Fibroblast of lung (primary cell): Measurements from ENCODE around the gene ANAPC2. TPM values are rescaled to one million over a fixed set of nuclear protein-coding genes. Genes with fewer than 3 reads are reported as not detected.

Experiments
- DNase-seq, 2 donors: peaks; one replicate each; pipeline versions ENCODE4 v3.0.0 to v3.0.0-alpha.2; 2010; ENCODE audit warnings: low read depth in 2 of 2
- H2AFZ ChIP-seq: 2 replicates; pipeline ENCODE4 v1.5.1; 2012; ENCODE audit warnings: low read length, control low read depth, inconsistent platforms
- H3K27ac ChIP-seq: 2 replicates; pipeline ENCODE4 v1.5.1; 2011; ENCODE audit warnings: low read length, control low read depth; ENCODE audit not compliant: insufficient read depth
- H3K27me3 ChIP-seq: 2 replicates; pipeline ENCODE4 v1.5.1; 2011; ENCODE audit warnings: mild to moderate bottlenecking, low read length; ENCODE audit not compliant: control insufficient read depth, insufficient read depth
- H3K36me3 ChIP-seq: 2 replicates; pipeline ENCODE4 v1.5.1; 2011; ENCODE audit warnings: low read length; ENCODE audit not compliant: control insufficient read depth, insufficient read depth
- H3K4me1 ChIP-seq: 2 replicates; pipeline ENCODE4 v1.5.1; 2011; ENCODE audit warnings: low read length; ENCODE audit not compliant: control insufficient read depth, insufficient read depth; ENCODE audit errors: extremely low read depth
- H3K4me2 ChIP-seq: 2 replicates; pipeline ENCODE4 v1.5.1; 2011; ENCODE audit warnings: low read length, control low read depth; ENCODE audit not compliant: insufficient read depth; ENCODE audit errors: extremely low read depth
- H3K4me3 ChIP-seq, 4 experiments: fragments of 200-600 bp in 1 of 4; sonication (generic) in 1 of 4; replicated peaks in 1 of 4; 2 replicates each; pipeline ENCODE4 v1.5.1; 2011 to 2016; ENCODE audit warnings: low read length in 4 of 4, low read depth in 3 of 4, mild to moderate bottlenecking in 3 of 4, control low read depth in 2 of 4, inconsistent platforms in 1 of 4, mixed read lengths in 1 of 4; ENCODE audit not compliant: insufficient read depth in 1 of 4; ENCODE audit errors: control extremely low read depth in 1 of 4
- H3K79me2 ChIP-seq: 2 replicates; pipeline ENCODE4 v1.5.1; 2012; ENCODE audit warnings: mild to moderate bottlenecking, low read length, inconsistent platforms; ENCODE audit not compliant: control insufficient read depth, insufficient read depth
- H3K9ac ChIP-seq: 2 replicates; pipeline ENCODE4 v1.5.1; 2011; ENCODE audit warnings: mild to moderate bottlenecking, low read length, control low read depth; ENCODE audit not compliant: insufficient read depth
- H3K9me3 ChIP-seq: 2 replicates; pipeline ENCODE4 v1.5.1; 2012; ENCODE audit warnings: low read depth, low read length; ENCODE audit not compliant: control insufficient read depth, insufficient read depth
- H4K20me1 ChIP-seq: 2 replicates; pipeline ENCODE4 v1.5.1; 2011; ENCODE audit warnings: low read length; ENCODE audit not compliant: control insufficient read depth, insufficient read depth; ENCODE audit errors: extremely low read depth
- CTCF ChIP-seq, 2 donors: IDR thresholded peaks in 1 of 2; conservative IDR thresholded peaks in 1 of 2; 1 replicate in 1 of 2; 2 replicates in 1 of 2; pipeline ENCODE4 v1.5.1; 2011 to 2012; ENCODE audit warnings: low read length in 2 of 2, control low read depth in 1 of 2, inconsistent platforms in 1 of 2, low read depth in 1 of 2, mild to moderate bottlenecking in 1 of 2
- EZH2 ChIP-seq: IDR thresholded peaks from 2 replicates; pipeline ENCODE4 v1.5.1; 2012; ENCODE audit warnings: low read length, control low read depth, mild to moderate bottlenecking; ENCODE audit errors: missing control alignments
- polyA plus RNA-seq, 2 donors: library from polyadenylated mRNA; depleted of rRNA in 1 of 2; stranded (reverse) in 1 of 2; unstranded in 1 of 2; fragments of >200 nt; gene quantifications; 2 replicates each; pipeline ENCODE4 v1.2.1, GENCODE V29; 2011 to 2012; ENCODE audit warnings: missing spikeins in 1 of 2
- total RNA-seq: library from RNA; depleted of rRNA; stranded (reverse); fragments of >200 nt; gene quantifications from 2 replicates; pipeline ENCODE4 v1.2.1, GENCODE V29; 2014

ANAPC2 gene
- total and polyA plus RNA-seq, 2 donors (not counting 1 experiment from before 2014, with no cell fraction given) = 9.1 to 18.0 TPM

GRCh38 chr9:137149942-137150616 is 38.3 kb downstream of the ANAPC2 start:
- Histone ChIP-seq H3K4me1 (no peaks in the 10 kb centered on the region), H3K4me2 (no peak overlapping the region), H2AFZ (no peak overlapping the region), H3K79me2 (no peaks in the 10 kb centered on the region), H3K27me3 (no peaks in the 10 kb centered on the region), H3K9me3 (no peaks in the 10 kb centered on the region), H3K36me3 (no peaks in the 10 kb centered on the region), H4K20me1 (no peaks in the 10 kb centered on the region), H3K9ac (no peak overlapping the region), H3K27ac (no peak overlapping the region), H3K4me3 (no peak overlapping the region)
- DNase-seq = no peak
- TF ChIP-seq EZH2 (no peak), CTCF (conservative IDR thresholded peaks at IDR 0.05 in 1 of 2, IDR thresholded peaks at IDR 0.05 in 1 of 2; ENCODE audit: low read depth in 1 of 2, low read length in 2 of 2) (no peak)

GRCh38 chr9:137149363-137149762 is 39.0 kb downstream of the ANAPC2 start:
- Histone ChIP-seq H3K4me2 (no peak overlapping the region), H3K9me3 (no peaks in the 10 kb centered on the region), H2AFZ (no peak overlapping the region), H3K4me3 (no peak overlapping the region), H3K4me1 (no peaks in the 10 kb centered on the region), H3K36me3 (no peaks in the 10 kb centered on the region), H3K9ac (no peak overlapping the region), H3K27me3 (no peaks in the 10 kb centered on the region), H3K27ac (no peak overlapping the region), H4K20me1 (no peaks in the 10 kb centered on the region), H3K79me2 (no peaks in the 10 kb centered on the region)
- no peak for TF ChIP-seq CTCF (conservative IDR thresholded peaks at IDR 0.05 in 1 of 2, IDR thresholded peaks at IDR 0.05 in 1 of 2; ENCODE audit: low read depth in 1 of 2, low read length in 2 of 2)
- TF ChIP-seq EZH2 = no peak
- DNase-seq = no peak

DNA sequence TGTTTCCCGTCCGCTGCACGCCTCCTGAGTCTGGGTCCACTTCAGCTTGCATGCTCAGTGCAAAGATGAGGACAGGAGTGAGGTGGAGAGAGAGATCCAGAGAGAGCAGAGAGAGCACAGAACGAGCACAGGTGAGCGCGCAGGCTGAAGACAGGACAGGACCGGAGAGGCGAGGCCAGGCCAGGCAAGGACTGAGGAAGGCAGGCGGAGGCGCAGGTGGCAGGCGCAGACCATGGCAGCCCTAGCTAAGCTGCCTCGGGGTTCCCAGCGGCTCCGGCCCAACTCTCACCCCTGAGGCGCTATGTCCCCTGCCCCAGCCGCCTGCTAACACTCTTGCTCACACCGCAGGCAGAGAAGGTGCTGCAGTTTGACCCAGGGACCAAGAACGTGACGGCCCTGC is 39.7 kb downstream of the ANAPC2 start:
- Histone ChIP-seq H3K9me3 (no peaks in the 10 kb centered on the region), H4K20me1 (no peaks in the 10 kb centered on the region), H3K36me3 (no peaks in the 10 kb centered on the region), H3K27ac (no peak overlapping the region), H3K9ac (no peak overlapping the region), H3K4me1 (no peaks in the 10 kb centered on the region), H2AFZ (no peak overlapping the region), H3K4me2 (no peak overlapping the region), H3K27me3 (no peaks in the 10 kb centered on the region), H3K4me3 (no peak overlapping the region), H3K79me2 (no peaks in the 10 kb centered on the region)
- TF ChIP-seq EZH2 (no peak), CTCF (conservative IDR thresholded peaks at IDR 0.05 in 1 of 2, IDR thresholded peaks at IDR 0.05 in 1 of 2; ENCODE audit: low read depth in 1 of 2, low read length in 2 of 2) (no peak)
- no peak for DNase-seq
